NCI-H2171 treated with DMSO at 0.1 percent for 48 hours (cell line): ENCODE data around the gene L3MBTL4.

Experiments used
- DNase-seq: peaks from one replicate; lab custom pipeline; 2025; lab: John Stamatoyannopoulos, UW

The L3MBTL4 gene

DNA sequence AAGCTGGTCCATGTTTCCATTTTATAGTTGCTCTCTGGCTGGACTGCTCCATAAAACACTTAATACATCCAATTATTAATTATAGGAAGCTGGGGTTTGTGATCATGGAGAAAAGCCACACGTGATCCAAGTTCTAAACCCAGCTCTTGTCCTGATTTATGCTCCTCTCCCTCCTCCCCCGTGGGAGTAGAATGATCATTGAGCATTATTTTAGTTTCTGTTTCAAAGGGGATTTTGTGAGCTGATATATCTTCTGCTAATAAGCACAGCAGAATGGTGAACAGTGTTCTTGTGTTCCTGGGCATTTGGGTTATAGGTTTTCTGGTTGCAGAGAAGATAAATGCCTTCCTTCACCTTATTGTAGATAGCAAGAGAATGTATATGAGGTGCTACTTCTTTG is 383.7 kb downstream of the L3MBTL4 start:
- DNase-seq = no peak

- no peak for DNase-seq
Measured at GRCh38 chr18:6024745-6025248, 389.9 kb downstream of the L3MBTL4 start.

- DNase-seq = no peak
Measured at GRCh38 chr18:6023551-6023950, 391.2 kb downstream of the L3MBTL4 start.

DNA sequence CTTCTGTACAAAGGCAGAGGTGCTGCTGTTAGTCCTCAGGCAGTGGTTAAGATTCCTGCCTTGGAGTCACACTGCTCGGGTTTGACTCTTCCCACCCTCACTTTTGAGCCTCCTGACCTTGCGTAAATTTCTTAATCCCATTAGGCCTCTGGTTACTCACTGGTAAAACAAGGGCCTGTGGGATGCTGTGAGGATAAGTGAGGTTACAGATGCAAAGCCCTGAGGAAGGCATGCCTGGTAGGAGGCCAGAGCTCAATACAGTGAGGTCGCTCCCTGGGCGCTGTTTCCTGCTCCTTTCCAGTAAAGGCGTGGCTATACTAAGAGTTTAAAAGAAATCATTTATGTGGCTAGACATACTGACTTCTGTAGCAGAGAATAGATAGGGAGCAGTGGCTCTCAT is 391.9 kb downstream of the L3MBTL4 start:
- DNase-seq = no peak

DNA sequence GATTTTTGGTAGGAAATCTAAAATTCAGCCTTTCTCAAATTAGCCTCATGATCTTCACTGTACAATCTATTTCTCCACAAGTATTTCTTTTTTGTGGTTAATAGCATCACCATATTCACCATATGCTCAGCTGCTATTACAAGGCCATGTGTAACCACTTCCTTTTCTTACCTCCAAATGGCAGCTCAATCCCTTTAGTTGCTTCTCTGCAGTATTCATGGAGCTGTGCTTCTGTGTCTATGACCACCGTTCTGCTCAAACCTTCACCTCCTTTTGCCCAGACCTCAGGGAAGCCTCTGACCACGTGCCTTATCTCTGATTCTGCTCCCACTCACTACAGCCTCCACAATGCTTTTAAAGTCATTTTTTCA is 392.7 kb downstream of the L3MBTL4 start:
- no peak for DNase-seq

DNA sequence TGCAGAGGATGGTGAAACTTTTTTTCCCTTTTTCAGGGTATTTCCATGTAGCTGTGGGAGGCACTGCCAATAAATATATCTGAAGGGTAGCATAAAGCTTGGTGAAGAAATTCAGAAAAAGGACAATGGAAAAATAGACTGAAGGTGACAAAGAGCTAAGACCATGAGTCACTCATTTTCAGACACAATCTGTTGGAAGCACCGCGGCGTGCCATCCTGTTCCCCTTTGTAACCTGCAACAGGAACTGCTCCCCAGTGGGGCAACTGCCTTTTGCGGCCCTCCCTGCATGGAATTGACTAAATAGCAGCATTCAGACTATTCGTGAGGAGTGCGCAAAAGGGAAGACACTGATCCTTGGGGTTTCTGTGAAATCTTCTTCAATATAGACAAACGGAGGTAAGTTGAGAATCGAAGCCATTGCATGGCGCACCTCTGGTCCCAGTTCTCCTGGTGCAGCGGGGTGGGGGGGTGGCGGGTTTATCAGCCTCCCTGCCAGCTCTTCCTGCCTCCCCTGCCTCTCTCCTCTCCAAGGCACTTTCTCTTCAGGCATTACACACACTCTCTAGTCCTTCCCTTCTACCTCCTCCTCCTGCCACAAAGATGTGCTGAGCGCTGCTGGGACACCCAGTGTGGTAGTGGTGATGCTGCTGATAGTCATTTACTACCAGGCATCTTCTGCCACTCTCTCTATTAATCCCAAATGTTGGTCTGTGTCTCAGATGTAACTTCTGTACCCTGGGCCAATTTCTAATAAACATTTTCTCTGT is 393.2 kb downstream of the L3MBTL4 start:
- no peak for DNase-seq

GRCh38 chr18:6018671-6019070 is 396.0 kb downstream of the L3MBTL4 start:
- DNase-seq = no peak

- no peak for DNase-seq
Measured at GRCh38 chr18:6017171-6017570, 397.5 kb downstream of the L3MBTL4 start.

GRCh38 chr18:6015364-6015763 is 399.3 kb downstream of the L3MBTL4 start:
- no peak for DNase-seq

DNA sequence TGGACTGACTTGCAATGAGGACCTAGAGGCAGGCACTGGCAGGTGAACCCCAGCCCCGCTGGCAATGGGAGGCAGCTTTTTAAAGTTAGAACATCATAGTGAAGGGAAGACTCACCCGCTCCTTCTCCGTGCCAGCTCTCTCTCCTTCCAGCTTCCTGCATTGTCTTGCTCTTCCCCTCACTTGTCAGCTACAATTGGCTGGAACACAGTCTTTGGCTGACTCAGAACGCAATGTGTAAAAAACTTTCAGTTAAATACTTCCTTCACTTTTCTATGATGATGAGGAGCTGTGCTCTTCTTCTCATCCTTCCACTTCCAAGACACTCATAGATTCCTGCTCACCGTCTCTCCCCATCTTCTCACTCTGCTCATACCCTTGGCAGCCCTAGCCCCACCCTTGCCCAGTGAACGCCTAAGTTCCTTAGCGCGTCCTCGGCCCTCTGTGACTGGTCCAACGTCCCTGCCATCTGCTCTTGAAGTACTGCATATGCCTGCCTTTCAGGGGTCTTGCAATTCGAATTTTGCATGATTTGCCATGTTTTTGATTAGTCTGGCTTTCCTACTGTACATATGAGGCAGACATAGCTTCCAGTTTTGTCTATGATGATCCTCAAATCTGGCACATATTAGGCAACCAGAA is 401.4 kb downstream of the L3MBTL4 start:
- DNase-seq = no peak

- DNase-seq = no peak
Measured at GRCh38 chr18:6010921-6011320, 403.8 kb downstream of the L3MBTL4 start.

- no peak for DNase-seq
Measured at GRCh38 chr18:6010284-6010683, 404.4 kb downstream of the L3MBTL4 start.

- DNase-seq = no peak
Measured at GRCh38 chr18:6009756-6010155, 405.0 kb downstream of the L3MBTL4 start.

DNA sequence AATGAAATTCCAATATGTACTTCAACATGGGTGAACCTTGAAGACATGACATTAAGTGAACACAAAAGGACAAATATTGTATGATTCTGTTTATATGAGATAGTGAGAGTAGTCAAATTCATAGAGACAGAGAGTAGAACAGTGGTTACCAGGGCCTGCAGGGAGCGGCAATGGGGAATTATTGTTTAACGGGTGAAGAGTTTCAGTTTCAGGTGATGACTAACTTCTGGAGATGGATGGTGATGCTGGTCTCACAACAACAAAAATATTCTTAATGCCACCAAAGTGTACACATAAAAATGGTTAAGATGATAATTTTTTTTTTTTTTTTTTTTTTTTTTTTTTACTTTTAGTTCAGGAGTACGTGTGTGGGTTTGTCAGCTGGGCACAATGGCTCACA is 410.0 kb downstream of the L3MBTL4 start:
- DNase-seq = no peak

DNA sequence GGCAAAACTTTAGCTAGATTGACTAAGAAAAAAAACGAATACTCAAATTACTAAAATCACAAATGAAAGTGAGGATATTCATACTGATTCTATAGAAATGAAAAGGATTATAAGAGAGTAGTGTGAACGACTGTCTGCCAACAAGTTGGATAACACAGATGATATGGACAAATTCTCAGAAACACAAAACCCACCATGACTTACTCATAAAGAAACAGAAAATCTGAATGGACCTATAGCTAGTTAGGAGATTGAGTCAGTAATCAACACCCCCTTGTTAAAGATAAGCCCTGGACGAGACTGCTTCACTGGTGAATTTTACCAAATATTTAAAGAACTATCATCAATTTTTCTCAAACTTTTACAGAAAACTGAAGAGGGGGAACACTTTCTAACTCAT is 410.6 kb downstream of the L3MBTL4 start:
- no peak for DNase-seq

GRCh38 chr18:6001867-6002266 is 412.8 kb downstream of the L3MBTL4 start:
- DNase-seq = no peak

DNA sequence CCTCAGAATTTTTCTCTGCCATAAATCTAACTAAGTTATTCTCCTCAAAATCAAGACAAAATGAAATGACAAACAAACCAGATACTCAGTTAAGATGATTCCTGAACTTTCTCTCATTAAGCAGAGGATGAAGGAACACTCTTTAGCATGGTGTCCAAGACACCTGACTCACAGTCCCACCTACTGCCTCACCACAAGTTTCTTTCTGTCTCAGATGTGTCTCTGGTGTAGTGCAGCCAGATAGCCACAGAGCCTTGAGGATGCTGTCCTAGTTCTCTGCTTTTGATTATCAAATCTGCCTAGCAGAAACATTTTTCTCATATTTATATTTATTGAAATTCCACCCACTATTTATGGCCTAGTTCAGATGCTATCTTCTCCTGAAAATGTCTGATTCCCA is 415.8 kb downstream of the L3MBTL4 start:
- DNase-seq = no peak

GRCh38 chr18:5998166-5998881 is 416.4 kb downstream of the L3MBTL4 start:
- DNase-seq = no peak

DNA sequence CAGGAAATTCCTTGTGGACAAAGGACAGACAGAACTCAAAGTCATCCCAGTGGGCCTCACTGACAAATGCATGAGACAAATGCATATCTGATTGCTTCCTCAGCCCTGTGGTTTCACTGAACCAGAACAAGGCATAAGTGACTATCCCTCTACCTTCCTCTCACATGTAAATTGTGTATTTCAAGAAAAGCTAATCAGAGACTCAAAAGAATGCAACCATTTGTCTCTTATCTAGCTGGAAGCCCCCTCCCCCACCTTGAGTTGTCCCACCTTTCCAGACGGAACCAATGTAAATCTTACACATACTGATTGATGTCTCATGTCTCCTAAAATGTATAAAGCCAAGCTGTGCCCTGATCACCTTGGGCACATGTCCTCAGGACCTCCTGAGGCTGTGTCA is 417.4 kb downstream of the L3MBTL4 start:
- no peak for DNase-seq

DNA sequence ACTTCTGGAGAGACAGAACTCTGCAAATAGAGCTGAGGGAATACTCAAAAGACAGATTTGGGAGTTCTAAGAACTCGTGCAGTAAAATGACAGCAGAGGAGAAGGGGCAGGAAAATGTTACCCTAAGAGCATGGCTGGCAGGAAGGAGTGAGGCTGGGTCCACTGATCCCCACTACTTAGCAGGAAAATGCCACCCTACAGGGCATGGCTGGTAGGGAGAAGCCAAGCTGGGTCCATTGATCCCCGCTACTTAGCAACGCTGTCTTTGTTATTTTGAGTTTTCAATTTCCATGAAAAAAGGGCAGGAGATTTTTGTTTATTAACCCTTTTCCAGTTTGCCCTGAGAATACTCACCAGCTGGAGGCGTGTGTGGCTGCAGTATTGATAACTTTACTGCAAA is 419.1 kb downstream of the L3MBTL4 start:
- DNase-seq = no peak

GRCh38 chr18:5993938-5994337 is 420.8 kb downstream of the L3MBTL4 start:
- DNase-seq = no peak

DNA sequence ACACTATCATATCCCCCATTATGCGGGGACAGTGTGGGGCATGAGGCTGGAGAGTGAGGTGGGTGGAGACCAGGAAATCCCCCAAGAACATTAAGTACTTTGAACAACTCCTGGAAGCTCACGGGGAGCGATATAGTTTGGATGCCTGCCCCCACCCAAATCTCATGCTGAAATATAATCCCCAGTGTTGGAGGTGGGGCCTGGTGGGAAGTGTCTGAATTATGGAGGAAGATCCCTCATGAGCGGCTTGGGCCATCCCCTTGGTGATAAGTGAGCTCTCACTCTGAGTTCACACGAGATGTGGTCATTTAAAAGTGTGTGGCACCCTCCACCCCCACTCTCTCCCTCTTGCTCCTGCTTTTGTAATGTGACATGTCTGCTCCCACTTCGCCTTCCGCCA is 422.3 kb downstream of the L3MBTL4 start:
- DNase-seq = no peak

DNA sequence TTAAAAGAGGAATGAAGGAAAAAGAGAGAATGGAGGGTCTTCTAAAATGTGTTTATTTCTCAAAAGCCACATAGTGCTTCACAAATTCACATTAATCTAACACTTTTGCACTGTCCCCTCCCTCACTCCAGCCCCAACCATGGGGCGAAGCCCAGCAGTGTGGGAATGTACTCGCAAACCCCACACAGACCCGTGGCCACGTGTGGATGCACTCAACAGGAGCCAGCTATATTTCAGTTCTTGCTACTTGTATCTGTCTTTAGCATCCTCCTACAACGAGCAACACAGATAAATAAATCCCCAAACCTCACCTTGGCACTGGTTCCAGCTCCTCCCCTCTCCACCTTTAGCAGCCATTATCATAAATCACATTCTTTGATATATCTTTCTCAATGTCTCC is 427.5 kb downstream of the L3MBTL4 start:
- DNase-seq = no peak
